HepG2 (cell line): ENCODE data around the gene RYR2. TPM values are rescaled to one million over a fixed set of nuclear protein-coding genes. Genes with fewer than 3 reads are reported as not detected.

Experiments used
- ATAC-seq: fragments of 200-7000 bp; cut with Tn5 transposase; 3 replicates; pipeline ENCODE4 v1.9.1; 2020; ENCODE audit warnings: mild to moderate bottlenecking, moderate library complexity
- BruUV-seq: library from RNA; stranded (reverse); fragments of 400-500 nt; replicated peaks from 2 replicates; lab custom pipeline; 2021; lab: Mats Ljungman, UMichigan
- CTCF ChIA-PET: fragments of 300-600 bp; formaldehyde crosslinking; extraction: SDS; loops from one replicate; lab custom pipeline; 2021; ENCODE audit warnings: low total read pairs, inconsistent platforms, low intra/inter-chr PET ratio; lab: Yijun Ruan, JAX
- POLR2A ChIA-PET: fragments of 350-600 bp; sonication (Branson Sonifier 250); formaldehyde crosslinking; loops from one replicate; lab custom pipeline; 2020; ENCODE audit warnings: antibody characterized with exemption, inconsistent platforms; lab: Yijun Ruan, JAX
- DNase-seq: peaks from one replicate; pipeline ENCODE4 v3.0.0-alpha.2; 2015; ENCODE audit warnings: low spot score
- FAIRE-seq: peaks from 3 replicates; lab custom pipeline; 2011; peaks lifted over from hg19 to GRCh38; lab: Jason Lieb, UNC
- H2AFZ ChIP-seq: one replicate; pipeline ENCODE4 v1.6.1; 2011; ENCODE audit warnings: low read length, inconsistent platforms
- H3K27ac ChIP-seq: fragments of 300-600 bp; 3 replicates; pipeline ENCODE4 v1.8.0; 2011; ENCODE audit warnings: mixed run types, mild to moderate bottlenecking, mixed read lengths, low read length, inconsistent platforms; ENCODE audit not compliant: insufficient read depth; ENCODE audit errors: extremely low read length
- H3K27me3 ChIP-seq, 2 experiments: fragments of 200-600 bp in 1 of 2; 2 replicates in 1 of 2; 3 replicates in 1 of 2; pipeline versions ENCODE4 v1.6.0 to v1.8.0; 2011; ENCODE audit warnings: low read length in 2 of 2, mild to moderate bottlenecking in 2 of 2, moderate library complexity in 2 of 2, inconsistent platforms in 1 of 2; ENCODE audit not compliant: insufficient read depth in 2 of 2, control insufficient read depth in 1 of 2
- H3K36me3 ChIP-seq, 2 experiments: fragments of 200-600 bp in 1 of 2; replicated peaks in 1 of 2; 2 replicates in 1 of 2; 3 replicates in 1 of 2; pipeline versions ENCODE4 v1.5.1 to v1.8.0; 2011; ENCODE audit warnings: low read length in 2 of 2, inconsistent platforms in 1 of 2; ENCODE audit not compliant: insufficient read depth in 2 of 2, control insufficient read depth in 1 of 2
- H3K4me1 ChIP-seq: 2 replicates; pipeline ENCODE4 v1.5.1; 2012; ENCODE audit warnings: low read length, inconsistent platforms; ENCODE audit not compliant: insufficient read depth
- H3K4me2 ChIP-seq: 2 replicates; pipeline ENCODE4 v1.6.0; 2011; ENCODE audit warnings: low read depth, low read length, inconsistent platforms
- H3K4me3 ChIP-seq, 3 experiments: fragments of 200-600 bp in 1 of 3; sonication (generic), shearing (Covaris generic) in 1 of 3; replicated peaks in 1 of 3; 2 replicates each; pipeline ENCODE4 v1.5.1; 2011 to 2016; ENCODE audit warnings: low read length in 3 of 3, inconsistent platforms in 2 of 3, low read depth in 2 of 3, mild to moderate bottlenecking in 2 of 3, control low read depth in 1 of 3, mixed read lengths in 1 of 3; ENCODE audit not compliant: insufficient read depth in 1 of 3
- H3K79me2 ChIP-seq: one replicate; pipeline ENCODE4 v1.6.1; 2011; ENCODE audit warnings: low read length, inconsistent platforms; ENCODE audit not compliant: insufficient read depth
- H3K9ac ChIP-seq: 2 replicates; pipeline ENCODE4 v1.6.0; 2011; ENCODE audit warnings: mild to moderate bottlenecking, low read depth, low read length, inconsistent platforms; ENCODE audit not compliant: insufficient read depth
- H3K9me3 ChIP-seq: 2 replicates; pipeline ENCODE4 v1.5.1; 2012; ENCODE audit warnings: mild to moderate bottlenecking, low read length
- H4K20me1 ChIP-seq: 2 replicates; pipeline ENCODE4 v1.6.0; 2011; ENCODE audit warnings: inconsistent platforms, mild to moderate bottlenecking, low read length, moderate library complexity; ENCODE audit not compliant: insufficient read depth
- ASH2L ChIP-seq: fragments of 300-600, 200-600 bp; sonication (generic); IDR thresholded peaks from 2 replicates; pipeline ENCODE4 v1.7.0; 2017; ENCODE audit warnings: low read depth, mild to moderate bottlenecking, moderate library complexity, mixed read lengths, low read length; ENCODE audit not compliant: insufficient read length
- DDIT3 ChIP-seq: sonication (generic); formaldehyde crosslinking; IDR thresholded peaks from 2 replicates; pipeline ENCODE4 v1.4.0; 2020; ENCODE audit warnings: mild to moderate bottlenecking, missing genetic modification reagents
- GABPA ChIP-seq, 2 experiments: IDR thresholded peaks; 2 replicates each; pipeline ENCODE4 v1.6.1; 2011 to 2016; ENCODE audit warnings: low read depth in 2 of 2, low read length in 1 of 2, missing biosample characterization in 1 of 2, missing genetic modification characterization in 1 of 2
- RBAK ChIP-seq: sonication (generic); formaldehyde crosslinking; IDR thresholded peaks from 2 replicates; pipeline ENCODE4 v1.5.1; 2020; ENCODE audit warnings: mild to moderate bottlenecking, missing genetic modification reagents
- TBP ChIP-seq: sonication (generic); formaldehyde crosslinking; IDR thresholded peaks from 2 replicates; pipeline ENCODE4 v1.5.0; 2020; ENCODE audit warnings: missing genetic modification reagents
- ZFP37 ChIP-seq: sonication (generic); formaldehyde crosslinking; IDR thresholded peaks from 2 replicates; pipeline ENCODE4 v1.4.0; 2020; ENCODE audit warnings: missing genetic modification reagents, borderline replicate concordance
- ZNF512 ChIP-seq: sonication (generic); formaldehyde crosslinking; IDR thresholded peaks from 2 replicates; pipeline ENCODE4 v1.4.0; 2020; ENCODE audit warnings: mild to moderate bottlenecking, missing genetic modification reagents
- ZSCAN25 ChIP-seq: sonication (generic); formaldehyde crosslinking; IDR thresholded peaks from 2 replicates; pipeline ENCODE4 v1.8.0; 2022; ENCODE audit warnings: mild to moderate bottlenecking, missing genetic modification reagents
- in situ Hi-C: cut with HindIII; loops from 2 replicates; pipeline ENCODE4 v1.10.0; 2017; ENCODE audit warnings: low pct_unique_long_range_greater_than_20kb; ENCODE audit not compliant: extremely low pct_ligation_motif_present
- intact Hi-C: fragments of 100-400 bp; cut with micrococcal nuclease; formaldehyde crosslinking; loops from one replicate; pipeline ENCODE4 v1.10.0; 2022; ENCODE audit not compliant: unreplicated experiment
- polyA plus RNA-seq, 8 experiments: library from polyadenylated mRNA; depleted of rRNA in 3 of 8; stranded (reverse) in 7 of 8; unstranded in 1 of 8; fragments of >200 nt; fragmentation: Illumina TruSeq in 4 of 8; extraction: Trizol in 4 of 8; gene quantifications; 2 replicates each; pipeline versions ENCODE4 v1.2.1 to v1.2.3, GENCODE V29; 2011 to 2016; ENCODE audit warnings: low read depth in 4 of 8, missing spikeins in 1 of 8, mixed read lengths in 1 of 8; ENCODE audit not compliant: insufficient read depth in 1 of 8
- total RNA-seq, 5 experiments: library from RNA; depleted of rRNA; stranded (reverse); fragments of >200 nt; fragmentation: Illumina TruSeq; extraction: Trizol; gene quantifications; 2 replicates each; pipeline ENCODE4 v1.2.3, GENCODE V29; 2016; ENCODE audit warnings: low read depth in 1 of 5

RYR2 gene
- total and polyA plus RNA-seq, 2 of the 13 experiments (the other 11 are each of a cell fraction or from before 2014, with no cell fraction given): not detected

DNA sequence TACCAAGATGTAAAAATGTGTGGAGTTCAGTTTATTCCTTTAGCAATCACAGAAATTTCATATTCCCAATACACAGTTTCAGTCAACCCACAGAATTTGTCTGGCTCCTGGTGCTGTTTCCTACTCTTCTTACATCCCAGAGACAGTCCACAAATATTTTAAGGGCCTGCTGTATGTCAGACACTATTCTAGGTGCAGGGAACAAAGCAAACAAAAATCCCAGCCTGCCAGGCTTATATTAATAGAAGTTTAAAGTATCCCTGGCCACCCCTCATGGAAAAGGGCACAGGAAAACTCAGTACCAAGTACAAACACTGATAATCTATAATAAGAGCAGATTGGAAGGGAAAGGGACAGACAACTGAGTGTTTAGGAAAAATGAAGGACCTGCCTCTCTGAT, 653.9 kb downstream of the RYR2 start:
- no peak overlapping the region for H2AFZ ChIP-seq
- H3K4me3 ChIP-seq: no peak overlapping the region
- BruUV-seq: no TSS peak
- H3K27me3 ChIP-seq: no peaks in the 10 kb centered on the region
- in situ Hi-C loops (no loop called here), intact Hi-C loops (no loop called here)
- H3K36me3 ChIP-seq: no peaks in the 10 kb centered on the region
- H3K27ac ChIP-seq: no peak overlapping the region
- ATAC-seq (no peak), DNase-seq (no peak), FAIRE-seq (no peak)
- no peak overlapping the region for H3K4me2 ChIP-seq
- H3K9ac ChIP-seq: no peak overlapping the region
- no peaks in the 10 kb centered on the region for H3K79me2 ChIP-seq
- no peaks in the 10 kb centered on the region for H4K20me1 ChIP-seq
- TF ChIP-seq GABPA (IDR thresholded peaks at IDR 0.05; ENCODE audit: low read depth, low read length) (no peak), GABPA (CRISPR knock-in tag; IDR thresholded peaks at IDR 0.05; ENCODE audit: low read depth) (no peak), ZNF512 (no peak), RBAK (CRISPR knock-in tag) (no peak), ZSCAN25 (no peak), ZFP37 (no peak), ASH2L (no peak), TBP (CRISPR knock-in tag) (no peak), DDIT3 (CRISPR knock-in tag) (no peak)
- no peaks in the 10 kb centered on the region for H3K9me3 ChIP-seq
- ChIA-PET POLR2A (no interaction called here), CTCF (no interaction called here)
- no peaks in the 10 kb centered on the region for H3K4me1 ChIP-seq
